Endothelial cell of umbilical vein (primary cell): ENCODE measurements around the gene SDCBP2. TPM values are rescaled to one million over a fixed set of nuclear protein-coding genes. Genes with fewer than 3 reads are reported as not detected.

Experiments
- BruUV-seq: library from RNA; stranded (reverse); fragments of 400-500 nt; replicated peaks from 2 replicates; lab custom pipeline; 2021; lab: Mats Ljungman, UMichigan
- CTCF ChIA-PET: fragments of 300-600, 350-600 bp; sonication (Branson Sonifier 250); formaldehyde crosslinking; loops from one replicate; lab custom pipeline; 2021; ENCODE audit warnings: antibody characterized with exemption, inconsistent platforms; lab: Charles Lee
- POLR2A ChIA-PET: fragments of 300-600, 350-600 bp; sonication (Branson Sonifier 250); formaldehyde crosslinking; loops from one replicate; lab custom pipeline; 2021; ENCODE audit warnings: antibody characterized with exemption, inconsistent platforms; lab: Charles Lee
- DNase-seq: peaks from one replicate; pipeline ENCODE4 v3.0.0-alpha.2; 2011; ENCODE audit warnings: low read depth, low spot score
- FAIRE-seq: peaks from 2 replicates; lab custom pipeline; 2011; peaks lifted over from hg19 to GRCh38; lab: Jason Lieb, UNC
- H2AFZ ChIP-seq: 2 replicates; pipeline ENCODE4 v1.6.0; 2012; ENCODE audit warnings: low read depth, low read length, control low read depth, inconsistent platforms
- H3K27ac ChIP-seq: 2 replicates; pipeline ENCODE4 v1.5.1; 2011; ENCODE audit warnings: low read depth, mild to moderate bottlenecking, control low read depth, low read length, moderate library complexity; ENCODE audit not compliant: insufficient read depth
- H3K27me3 ChIP-seq, 2 experiments: 2 replicates each; pipeline versions ENCODE4 v1.6.0 to v1.6.1; 2011; ENCODE audit warnings: low read length in 2 of 2, mixed read lengths in 1 of 2; ENCODE audit not compliant: control insufficient read depth in 2 of 2, insufficient read depth in 2 of 2
- H3K36me3 ChIP-seq, 2 experiments: 2 replicates in 1 of 2; 3 replicates in 1 of 2; pipeline ENCODE4 v1.5.1; 2011; ENCODE audit warnings: low read length in 2 of 2, mild to moderate bottlenecking in 1 of 2, moderate library complexity in 1 of 2; ENCODE audit not compliant: control insufficient read depth in 2 of 2, insufficient read depth in 2 of 2; ENCODE audit errors: extremely low read depth in 1 of 2
- H3K4me1 ChIP-seq: 3 replicates; pipeline ENCODE4 v1.5.1; 2011; ENCODE audit warnings: mild to moderate bottlenecking, low read length; ENCODE audit not compliant: control insufficient read depth, insufficient read depth; ENCODE audit errors: extremely low read depth
- H3K4me2 ChIP-seq: 2 replicates; pipeline ENCODE4 v1.6.1; 2011; ENCODE audit warnings: low read length, control low read depth, mixed read lengths; ENCODE audit not compliant: insufficient read depth
- H3K4me3 ChIP-seq, 3 experiments: fragments of 200-600 bp in 1 of 3; sonication (generic), shearing (Covaris generic) in 1 of 3; replicated peaks in 1 of 3; 2 replicates each; pipeline ENCODE4 v1.5.1; 2011 to 2016; ENCODE audit warnings: control low read depth in 3 of 3, low read length in 3 of 3, mild to moderate bottlenecking in 2 of 3, inconsistent platforms in 1 of 3, low read depth in 1 of 3, moderate library complexity in 1 of 3; ENCODE audit not compliant: insufficient read depth in 1 of 3
- H3K79me2 ChIP-seq: 2 replicates; pipeline ENCODE4 v1.6.0; 2012; ENCODE audit warnings: low read length, inconsistent platforms; ENCODE audit not compliant: control insufficient read depth, insufficient read depth
- H3K9ac ChIP-seq: replicated peaks from 2 replicates; pipeline ENCODE3; 2011; ENCODE audit warnings: low read length, control low read depth; ENCODE audit not compliant: insufficient read depth; ENCODE audit errors: extremely low read depth
- H3K9me1 ChIP-seq: replicated peaks from 3 replicates; pipeline ENCODE4 v1.6.0; 2011; ENCODE audit warnings: mild to moderate bottlenecking, low read length; ENCODE audit not compliant: control insufficient read depth, insufficient read depth; ENCODE audit errors: extremely low read depth
- H3K9me3 ChIP-seq: replicated peaks from 2 replicates; pipeline ENCODE4 v1.5.1; 2012; ENCODE audit warnings: low read length, inconsistent platforms; ENCODE audit not compliant: control insufficient read depth, insufficient read depth
- H4K20me1 ChIP-seq: replicated peaks from 2 replicates; pipeline ENCODE3; 2011; ENCODE audit warnings: mild to moderate bottlenecking, low read length; ENCODE audit not compliant: control insufficient read depth, insufficient read depth; ENCODE audit errors: extremely low read depth
- EZH2 ChIP-seq: IDR thresholded peaks from 2 replicates; pipeline ENCODE4 v1.6.1; 2012; ENCODE audit warnings: borderline replicate concordance, low read depth, mild to moderate bottlenecking, moderate library complexity, low read length, inconsistent platforms; ENCODE audit not compliant: severe bottlenecking
- FOS ChIP-seq: IDR thresholded peaks from 2 replicates; pipeline ENCODE4 v1.6.1; 2011; ENCODE audit warnings: mild to moderate bottlenecking, low read length, moderate library complexity, borderline replicate concordance; ENCODE audit not compliant: insufficient read depth
- GATA2 ChIP-seq: IDR thresholded peaks from 2 replicates; pipeline ENCODE4 v1.7.0; 2011; ENCODE audit warnings: low read depth, mild to moderate bottlenecking, moderate library complexity, mixed read lengths, low read length; ENCODE audit not compliant: insufficient read length, insufficient read depth
- JUN ChIP-seq: IDR thresholded peaks from 2 replicates; pipeline ENCODE4 v1.6.1; 2011; ENCODE audit warnings: borderline replicate concordance, low read depth; ENCODE audit not compliant: insufficient read length, insufficient read depth
- MYC ChIP-seq: IDR thresholded peaks from one replicate; pipeline ENCODE4 v1.6.1; 2011; ENCODE audit warnings: mild to moderate bottlenecking, low read depth, low read length
- POLR2A ChIP-seq: IDR thresholded peaks from 2 replicates; pipeline ENCODE4 v1.6.1; 2012; ENCODE audit warnings: low read depth, mild to moderate bottlenecking, control low read depth, low read length
- POLR2AphosphoS5 ChIP-seq: IDR thresholded peaks from 2 replicates; pipeline ENCODE4 v1.6.1; 2012; ENCODE audit warnings: low read depth, mild to moderate bottlenecking, control low read depth, low read length, moderate library complexity; ENCODE audit not compliant: insufficient read depth
- dilution Hi-C: fragments of 300-500 bp; cut with MboI; formaldehyde crosslinking; loops from one replicate; pipeline ENCODE4 v1.15.0; 2019; ENCODE audit warnings: low sequenced_read_pairs; ENCODE audit not compliant: extremely low pct_ligation_motif_present
- intact Hi-C: fragments of 100-400 bp; cut with micrococcal nuclease; formaldehyde crosslinking; loops from one replicate; pipeline ENCODE4 v1.10.0; 2022
- polyA plus RNA-seq, 4 experiments: library from polyadenylated mRNA; depleted of rRNA in 3 of 4; stranded (reverse) in 3 of 4; unstranded in 1 of 4; fragments of >200 nt; gene quantifications; 2 replicates each; pipeline versions ENCODE4 v1.2.1 to v1.2.3, GENCODE V29; 2011 to 2012; ENCODE audit warnings: missing spikeins in 1 of 4
- total RNA-seq: library from RNA; stranded (reverse); gene quantifications from 2 replicates; pipeline ENCODE4 v1.2.3, GENCODE V29; 2021
- TF ChIP-seq, protein P1 (sequence below): IDR thresholded peaks from 2 replicates; pipeline ENCODE4 v1.6.1; 2011; ENCODE audit not compliant: insufficient read depth, insufficient read length
- TF ChIP-seq, protein P2 (sequence below), 2 donors: IDR thresholded peaks; 1 replicate in 1 of 2; 2 replicates in 1 of 2; pipeline ENCODE4 v1.5.1; 2011; ENCODE audit warnings: low read length in 2 of 2, mild to moderate bottlenecking in 2 of 2, moderate library complexity in 2 of 2, control low read depth in 1 of 2, inconsistent platforms in 1 of 2, low read depth in 1 of 2; ENCODE audit not compliant: insufficient read depth in 1 of 2; ENCODE audit errors: extremely low read depth in 1 of 2

SDCBP2 gene
- total and polyA plus RNA-seq, 2 donors (not counting 3 experiments of a cell fraction or from before 2014, with no cell fraction given) = 6.9 to 9.0 TPM

DNA sequence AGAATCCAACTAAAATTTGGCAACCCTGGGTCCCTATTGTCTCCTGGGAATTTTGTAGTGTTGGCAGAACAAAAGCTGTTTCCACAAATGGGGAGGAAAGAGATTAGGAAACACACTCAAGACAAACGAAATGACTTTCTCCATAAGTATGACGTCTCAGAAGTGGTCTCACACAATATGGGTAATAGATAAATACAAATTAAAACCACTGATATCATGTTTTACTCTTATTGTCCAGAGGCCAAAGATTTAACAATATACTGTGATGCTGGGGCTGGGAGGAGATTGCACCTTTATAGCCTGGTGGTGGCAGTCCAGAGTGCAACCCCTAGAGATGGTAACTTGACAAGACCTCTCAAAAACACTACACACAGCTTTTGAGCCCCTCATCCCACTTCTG is 45.3 kb upstream of the SDCBP2 start:
- CTCF ChIA-PET = interaction anchor here (0.7 to 2.9 kb wide), 7 partner anchors 17 to 130 kb away, joined by 3 to 22 read pairs (median 5); no protein-coding TSS in a partner anchor

More for the DNA sequence above, 45.3 kb upstream of the SDCBP2 start:
- DNase-seq = peak; percentile 69
- POLR2A ChIA-PET = interaction anchor here (1.9 kb wide), 1 partner anchor 16 kb away, joined by 4 read pairs; no protein-coding TSS in a partner anchor
- H3K9me3 ChIP-seq = no peaks in the 10 kb centered on the region
- no peaks in the 10 kb centered on the region for H3K27me3 ChIP-seq
- no peaks in the 10 kb centered on the region for H3K9me1 ChIP-seq
- H3K4me3 ChIP-seq = no peak overlapping the region
- H3K36me3 ChIP-seq = peaks cover 19 to 23% of the 10 kb centered on the region in 2 experiments
- TF ChIP-seq GATA2 (no peak), POLR2AphosphoS5 (peak; percentile 8), MYC (no peak), EZH2 (no peak), FOS (no peak), JUN (no peak), POLR2A (peak; percentile 12)
- TF ChIP-seq, protein P1, sequence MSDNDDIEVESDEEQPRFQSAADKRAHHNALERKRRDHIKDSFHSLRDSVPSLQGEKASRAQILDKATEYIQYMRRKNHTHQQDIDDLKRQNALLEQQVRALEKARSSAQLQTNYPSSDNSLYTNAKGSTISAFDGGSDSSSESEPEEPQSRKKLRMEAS = no peak
- TF ChIP-seq, protein P2, sequence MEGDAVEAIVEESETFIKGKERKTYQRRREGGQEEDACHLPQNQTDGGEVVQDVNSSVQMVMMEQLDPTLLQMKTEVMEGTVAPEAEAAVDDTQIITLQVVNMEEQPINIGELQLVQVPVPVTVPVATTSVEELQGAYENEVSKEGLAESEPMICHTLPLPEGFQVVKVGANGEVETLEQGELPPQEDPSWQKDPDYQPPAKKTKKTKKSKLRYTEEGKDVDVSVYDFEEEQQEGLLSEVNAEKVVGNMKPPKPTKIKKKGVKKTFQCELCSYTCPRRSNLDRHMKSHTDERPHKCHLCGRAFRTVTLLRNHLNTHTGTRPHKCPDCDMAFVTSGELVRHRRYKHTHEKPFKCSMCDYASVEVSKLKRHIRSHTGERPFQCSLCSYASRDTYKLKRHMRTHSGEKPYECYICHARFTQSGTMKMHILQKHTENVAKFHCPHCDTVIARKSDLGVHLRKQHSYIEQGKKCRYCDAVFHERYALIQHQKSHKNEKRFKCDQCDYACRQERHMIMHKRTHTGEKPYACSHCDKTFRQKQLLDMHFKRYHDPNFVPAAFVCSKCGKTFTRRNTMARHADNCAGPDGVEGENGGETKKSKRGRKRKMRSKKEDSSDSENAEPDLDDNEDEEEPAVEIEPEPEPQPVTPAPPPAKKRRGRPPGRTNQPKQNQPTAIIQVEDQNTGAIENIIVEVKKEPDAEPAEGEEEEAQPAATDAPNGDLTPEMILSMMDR (IDR thresholded peaks at IDR 0.05; ENCODE audit: extremely low read depth in 1 of 2, insufficient read depth in 1 of 2, low read depth in 1 of 2, low read length in 2 of 2) = no peak
- peaks cover 96% of the 10 kb centered on the region for H3K79me2 ChIP-seq
- peak overlapping the region; percentile 83 for H3K27ac ChIP-seq
- H4K20me1 ChIP-seq = peaks cover 3% of the 10 kb centered on the region
- FAIRE-seq = peak; percentile 65
- peaks cover 95% of the 10 kb centered on the region for H3K4me1 ChIP-seq
- intact Hi-C loops (loop anchor here (1.0 to 2.0 kb wide), 2 partner anchors 17 to 37 kb away; no protein-coding TSS in a partner anchor), dilution Hi-C loops (no loop called here)
- BruUV-seq = no TSS peak
- H2AFZ ChIP-seq = no peak overlapping the region
- peak overlapping the region; percentile 0 for H3K9ac ChIP-seq
- peak overlapping the region; percentile 13 for H3K4me2 ChIP-seq
